Activated CD4-positive, alpha-beta memory T cell treated with anti-CD3 and anti-CD28 coated beads for 36 hours (primary cell): ENCODE results near the gene SIAH3. TPM values are rescaled to one million over a fixed set of nuclear protein-coding genes. Genes with fewer than 3 reads are reported as not detected.

Source experiments
- CTCF ChIA-PET: fragments of 350-600 bp; sonication (Branson Sonifier 250); formaldehyde crosslinking; loops from one replicate; lab custom pipeline; 2021; ENCODE audit warnings: antibody characterized with exemption, inconsistent platforms; lab: Charles Lee
- POLR2A ChIA-PET: fragments of 350-600 bp; sonication (Branson Sonifier 250); formaldehyde crosslinking; loops from one replicate; lab custom pipeline; 2021; ENCODE audit warnings: antibody characterized with exemption; lab: Charles Lee
- DNase-seq: peaks from one replicate; pipeline ENCODE4 v3.0.0-alpha.2; 2020
- H3K27ac Mint-ChIP-seq: one replicate; pipeline ENCODE4 v1.8.0; 2021; ENCODE audit warnings: mixed read lengths
- H3K27me3 Mint-ChIP-seq: one replicate; pipeline ENCODE4 v1.8.0; 2021; ENCODE audit warnings: mixed read lengths
- H3K36me3 Mint-ChIP-seq: one replicate; pipeline ENCODE4 v1.8.0; 2021; ENCODE audit warnings: mixed read lengths
- H3K4me1 Mint-ChIP-seq: one replicate; pipeline ENCODE4 v1.8.0; 2021; ENCODE audit warnings: low read depth, mixed read lengths
- H3K4me3 Mint-ChIP-seq: one replicate; pipeline ENCODE4 v1.8.0; 2021; ENCODE audit warnings: mild to moderate bottlenecking, mixed read lengths
- H3K9me3 Mint-ChIP-seq: one replicate; pipeline ENCODE4 v1.8.0; 2021; ENCODE audit warnings: mixed read lengths
- intact Hi-C: fragments of 100-400 bp; cut with micrococcal nuclease; formaldehyde crosslinking; loops from one replicate; pipeline ENCODE4 v1.15.1; 2023
- total RNA-seq, 2 experiments: library from RNA; stranded (reverse); gene quantifications; one replicate each; pipeline ENCODE4 v1.2.3, GENCODE V29; 2021

Gene SIAH3
- total RNA-seq, 2 experiments from 2014 or later = 0.05 to 0.07 TPM

GRCh38 chr13:45786293-45786920, 65.1 kb downstream of the SIAH3 start:
- ChIA-PET POLR2A (no interaction called here), CTCF (no interaction called here)
- DNase-seq = no peak
- H3K4me1 Mint-ChIP-seq = peaks cover 12% of the 10 kb centered on the region
- intact Hi-C loops = no loop called here
- peaks cover 3% of the 10 kb centered on the region for H3K27me3 Mint-ChIP-seq
- H3K4me3 Mint-ChIP-seq = no peak overlapping the region
- no peaks in the 10 kb centered on the region for H3K9me3 Mint-ChIP-seq
- no peaks in the 10 kb centered on the region for H3K36me3 Mint-ChIP-seq
- no peak overlapping the region for H3K27ac Mint-ChIP-seq

DNA sequence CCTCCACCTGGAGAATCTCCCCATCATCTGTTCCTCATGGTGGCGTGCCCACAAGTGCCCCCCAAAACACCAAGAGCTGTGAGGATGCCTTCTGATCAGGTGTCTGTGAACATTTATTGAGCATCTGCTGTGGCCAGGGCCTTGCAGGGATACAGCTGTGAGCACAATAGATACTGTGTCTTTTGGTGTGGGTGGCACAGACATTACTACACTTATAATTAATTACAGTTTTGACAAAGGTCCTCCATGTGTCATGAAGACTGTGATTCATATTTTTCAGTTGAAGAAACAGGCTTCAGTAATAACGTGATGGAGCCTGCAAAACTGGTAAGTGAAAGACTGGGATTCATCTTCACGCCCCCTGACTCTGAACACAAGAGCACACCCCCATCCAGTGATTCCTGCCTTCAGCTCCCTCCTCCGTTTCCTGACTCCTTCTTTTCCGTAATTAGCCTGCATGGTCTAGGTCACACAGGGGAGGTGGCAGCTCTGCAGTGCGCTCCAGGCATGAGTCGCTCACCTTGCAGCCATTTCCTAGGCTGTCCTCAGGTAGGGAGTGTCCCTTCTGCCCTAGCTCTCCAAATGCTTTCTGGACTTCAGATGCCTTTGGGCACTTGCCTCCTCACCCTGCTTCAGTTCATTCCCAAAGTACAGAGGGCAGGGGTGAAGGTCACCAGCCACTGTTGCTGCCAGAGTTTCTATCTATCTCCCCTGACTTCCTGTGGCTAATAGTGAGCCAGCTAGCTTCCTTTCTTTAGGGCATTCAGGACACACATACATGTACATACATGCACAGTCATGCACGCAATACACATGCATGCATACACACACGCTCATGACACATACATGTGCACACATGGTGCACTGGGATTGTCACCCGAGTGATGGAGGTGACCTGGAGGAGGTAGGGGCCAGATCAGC, 66.5 kb downstream of the SIAH3 start:
- H3K9me3 Mint-ChIP-seq = no peaks in the 10 kb centered on the region
- CTCF ChIA-PET = no interaction called here
- intact Hi-C loops = no loop called here
- H3K27ac Mint-ChIP-seq = no peak overlapping the region
- H3K36me3 Mint-ChIP-seq = no peaks in the 10 kb centered on the region
- POLR2A ChIA-PET = no interaction called here
- H3K4me3 Mint-ChIP-seq = no peak overlapping the region
- H3K27me3 Mint-ChIP-seq = peaks cover 3% of the 10 kb centered on the region
- H3K4me1 Mint-ChIP-seq = peaks cover 12% of the 10 kb centered on the region
- DNase-seq = no peak

DNA sequence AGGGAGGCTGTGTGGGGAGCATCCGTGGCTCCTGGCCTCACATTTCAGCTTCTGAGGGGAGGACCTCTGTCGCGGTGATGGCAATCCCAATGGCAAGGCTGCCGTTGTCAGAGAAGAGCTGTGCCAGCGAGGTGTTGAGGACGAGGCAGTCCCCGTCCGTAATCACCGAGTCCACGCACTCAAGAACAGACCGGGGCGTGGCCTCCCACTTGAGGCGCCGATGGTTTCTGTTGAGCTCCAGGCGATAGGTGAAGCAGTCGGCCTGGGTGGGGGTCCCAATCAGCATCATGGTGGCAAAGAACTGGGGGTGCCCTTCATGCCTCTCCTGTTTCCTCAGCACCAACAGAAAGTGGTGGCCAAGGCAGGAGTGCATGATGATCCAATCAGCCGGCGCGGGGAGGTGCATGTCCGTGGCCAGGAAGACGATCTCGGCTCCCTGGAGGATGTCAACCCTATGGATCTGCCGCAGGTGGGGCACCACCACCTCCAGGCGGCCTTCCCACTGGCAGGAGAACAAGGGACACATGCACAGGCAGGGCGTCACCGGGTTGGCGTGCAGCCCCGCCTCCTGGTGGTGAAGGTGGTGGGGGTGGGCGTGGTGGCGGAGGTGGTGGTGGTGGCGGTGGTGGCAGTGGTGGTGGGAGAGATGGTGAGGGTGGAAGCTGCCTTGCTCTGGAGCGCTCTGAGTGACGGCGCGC, 68.1 kb downstream of the SIAH3 start:
- no peak for DNase-seq
- peaks cover 12% of the 10 kb centered on the region for H3K4me1 Mint-ChIP-seq
- peaks cover 3% of the 10 kb centered on the region for H3K27me3 Mint-ChIP-seq
- H3K9me3 Mint-ChIP-seq = no peaks in the 10 kb centered on the region
- intact Hi-C loops = no loop called here
- H3K4me3 Mint-ChIP-seq = no peak overlapping the region
- H3K36me3 Mint-ChIP-seq = no peaks in the 10 kb centered on the region
- CTCF ChIA-PET = no interaction called here
- H3K27ac Mint-ChIP-seq = no peak overlapping the region
- POLR2A ChIA-PET = no interaction called here

DNA sequence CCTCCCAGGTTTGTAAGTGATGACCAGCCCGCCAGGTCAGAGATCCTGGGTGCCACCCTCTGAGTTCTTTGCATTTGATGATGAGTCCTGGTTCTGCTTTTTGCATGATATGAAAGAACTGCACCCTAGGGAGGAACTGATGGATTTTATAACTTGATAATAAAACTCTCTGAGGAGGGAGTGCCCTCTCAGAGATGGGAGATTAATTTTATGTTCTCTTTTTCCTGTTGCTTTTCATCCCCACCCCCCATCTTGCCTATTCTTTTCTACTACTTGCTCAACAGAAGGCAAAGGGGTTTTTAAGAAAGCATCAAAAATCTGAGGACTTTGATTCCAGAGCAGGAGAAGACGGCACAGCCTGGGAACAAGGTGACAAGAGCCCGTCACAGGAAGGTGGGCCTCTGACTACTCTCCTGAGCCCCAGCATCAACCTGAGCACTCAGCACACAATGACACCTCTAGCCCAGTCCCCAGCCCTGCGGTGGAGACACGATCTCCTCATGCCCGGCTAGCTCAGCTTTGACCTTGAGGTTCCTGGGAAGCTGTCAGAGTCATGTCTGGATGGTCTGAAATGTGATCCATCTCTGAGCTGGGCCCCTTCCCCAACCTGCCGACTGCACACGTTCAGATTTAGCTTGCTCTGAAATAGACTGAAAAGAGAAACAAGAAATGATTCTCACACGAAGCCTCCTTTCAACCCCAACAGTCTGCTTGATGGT, 69.1 kb downstream of the SIAH3 start:
- intact Hi-C loops = no loop called here
- no peaks in the 10 kb centered on the region for H3K9me3 Mint-ChIP-seq
- no peak for DNase-seq
- H3K27ac Mint-ChIP-seq = no peak overlapping the region
- H3K4me1 Mint-ChIP-seq = peaks cover 12% of the 10 kb centered on the region
- CTCF ChIA-PET = no interaction called here
- peaks cover 3% of the 10 kb centered on the region for H3K27me3 Mint-ChIP-seq
- no peak overlapping the region for H3K4me3 Mint-ChIP-seq
- POLR2A ChIA-PET = no interaction called here
- H3K36me3 Mint-ChIP-seq = no peaks in the 10 kb centered on the region

GRCh38 chr13:45781553-45782326, 69.8 kb downstream of the SIAH3 start:
- POLR2A ChIA-PET = no interaction called here
- Mint-ChIP-seq H3K36me3 (no peaks in the 10 kb centered on the region), H3K27me3 (peaks cover 3% of the 10 kb centered on the region), H3K4me3 (no peak overlapping the region), H3K4me1 (peaks cover 11% of the 10 kb centered on the region), H3K9me3 (no peaks in the 10 kb centered on the region), H3K27ac (no peak overlapping the region)
- DNase-seq = no peak
- CTCF ChIA-PET = no interaction called here
- intact Hi-C loops = no loop called here

DNA sequence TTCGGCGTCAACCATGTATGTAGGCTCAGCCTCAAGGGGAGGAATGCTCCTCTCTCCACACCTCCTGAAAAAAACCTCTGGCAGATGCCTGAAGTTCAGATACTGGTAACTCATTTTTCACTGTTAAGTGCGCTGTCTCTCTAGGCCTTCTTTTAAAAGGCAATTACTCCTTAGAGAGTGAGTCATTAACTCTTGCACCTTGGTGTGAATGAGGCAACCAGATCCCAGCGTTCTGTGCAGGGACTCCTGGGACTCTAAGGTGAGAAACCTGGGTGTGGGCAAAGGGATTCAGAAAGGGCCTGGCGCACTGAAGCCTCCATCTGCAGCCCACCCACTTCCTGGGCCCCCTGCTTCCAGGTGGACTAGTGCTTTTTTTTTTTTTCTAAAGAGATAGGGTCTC, 71.7 kb downstream of the SIAH3 start:
- H3K36me3 Mint-ChIP-seq = no peaks in the 10 kb centered on the region

GRCh38 chr13:45778882-45779281, 72.7 kb downstream of the SIAH3 start:
- Mint-ChIP-seq H3K4me1 (no peaks in the 10 kb centered on the region), H3K4me3 (no peak overlapping the region), H3K27me3 (no peaks in the 10 kb centered on the region), H3K9me3 (no peaks in the 10 kb centered on the region), H3K27ac (no peak overlapping the region), H3K36me3 (no peaks in the 10 kb centered on the region)
- DNase-seq = no peak
- intact Hi-C loops = no loop called here
- POLR2A ChIA-PET = no interaction called here
- CTCF ChIA-PET = interaction anchor here (0.6 to 1.3 kb wide), 2 partner anchors 15 to 267 kb away, joined by 3 read pairs; no protein-coding TSS in a partner anchor

More for the DNA sequence above, 71.7 kb downstream of the SIAH3 start:
- H3K27ac Mint-ChIP-seq = no peak overlapping the region
- no peaks in the 10 kb centered on the region for H3K4me1 Mint-ChIP-seq
- intact Hi-C loops = no loop called here
- peaks cover 3% of the 10 kb centered on the region for H3K27me3 Mint-ChIP-seq
- no peak for DNase-seq
- no peak overlapping the region for H3K4me3 Mint-ChIP-seq
- no peaks in the 10 kb centered on the region for H3K9me3 Mint-ChIP-seq
- POLR2A ChIA-PET = no interaction called here
- CTCF ChIA-PET = interaction anchor here (1.3 kb wide), 1 partner anchor 268 kb away, joined by 3 read pairs; no protein-coding TSS in a partner anchor

DNA sequence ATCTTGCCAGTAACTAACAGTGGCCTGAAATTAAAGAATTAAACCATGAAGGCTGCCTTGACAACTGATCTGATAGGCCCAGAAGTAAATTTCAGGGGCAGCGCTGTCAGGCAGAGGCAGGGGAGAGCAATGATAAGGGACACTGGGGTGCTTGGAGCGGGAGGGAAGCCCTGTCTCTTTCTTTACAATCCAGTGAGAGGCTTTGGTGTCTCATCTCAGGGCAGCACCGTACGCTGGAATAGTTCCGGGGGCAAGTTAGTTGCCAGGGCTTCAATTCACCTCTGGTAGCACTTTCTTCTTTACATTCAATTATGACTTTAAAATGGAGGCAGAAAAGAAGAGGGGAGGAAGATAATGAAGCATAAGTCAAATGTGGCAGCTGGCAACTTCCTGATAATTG, 74.8 kb downstream of the SIAH3 start:
- H3K27me3 Mint-ChIP-seq = no peaks in the 10 kb centered on the region
- no peaks in the 10 kb centered on the region for H3K4me1 Mint-ChIP-seq
- ChIA-PET POLR2A (no interaction called here), CTCF (no interaction called here)
- intact Hi-C loops = no loop called here
- H3K27ac Mint-ChIP-seq = no peak overlapping the region
- no peaks in the 10 kb centered on the region for H3K36me3 Mint-ChIP-seq
- no peaks in the 10 kb centered on the region for H3K9me3 Mint-ChIP-seq
- DNase-seq = no peak
- no peak overlapping the region for H3K4me3 Mint-ChIP-seq

DNA sequence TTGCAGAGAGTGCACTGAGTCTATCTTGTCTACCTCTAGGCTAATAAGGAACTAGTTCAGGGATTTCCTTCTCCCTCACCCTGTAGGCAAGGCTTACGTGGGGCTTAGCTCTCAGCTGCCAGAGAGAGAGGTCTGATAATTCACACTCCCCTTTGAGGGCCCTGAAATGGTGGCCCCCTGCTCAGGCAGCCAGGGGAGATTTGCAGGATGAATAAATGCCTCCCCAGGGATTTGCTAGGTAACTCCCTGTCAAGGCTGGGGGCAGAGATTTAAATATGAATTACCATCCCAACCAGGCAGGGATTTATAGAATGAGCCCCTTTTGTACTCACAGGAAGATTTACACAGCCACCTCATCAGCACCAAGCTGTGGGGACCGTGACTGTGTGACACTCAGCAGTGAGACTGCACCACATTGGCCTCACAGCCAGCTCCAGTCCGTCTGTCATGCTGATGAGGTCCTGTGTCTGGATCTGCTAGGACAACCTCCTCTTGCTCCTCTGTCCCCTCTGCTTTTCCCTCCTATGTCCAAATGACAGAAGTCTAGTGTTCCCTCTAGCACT, 76.1 kb downstream of the SIAH3 start:
- Mint-ChIP-seq H3K4me3 (no peak overlapping the region), H3K27me3 (no peaks in the 10 kb centered on the region), H3K27ac (no peak overlapping the region), H3K4me1 (no peaks in the 10 kb centered on the region), H3K9me3 (no peaks in the 10 kb centered on the region), H3K36me3 (no peaks in the 10 kb centered on the region)
- DNase-seq = no peak
- POLR2A ChIA-PET = no interaction called here
- intact Hi-C loops = no loop called here
- CTCF ChIA-PET = no interaction called here

DNA sequence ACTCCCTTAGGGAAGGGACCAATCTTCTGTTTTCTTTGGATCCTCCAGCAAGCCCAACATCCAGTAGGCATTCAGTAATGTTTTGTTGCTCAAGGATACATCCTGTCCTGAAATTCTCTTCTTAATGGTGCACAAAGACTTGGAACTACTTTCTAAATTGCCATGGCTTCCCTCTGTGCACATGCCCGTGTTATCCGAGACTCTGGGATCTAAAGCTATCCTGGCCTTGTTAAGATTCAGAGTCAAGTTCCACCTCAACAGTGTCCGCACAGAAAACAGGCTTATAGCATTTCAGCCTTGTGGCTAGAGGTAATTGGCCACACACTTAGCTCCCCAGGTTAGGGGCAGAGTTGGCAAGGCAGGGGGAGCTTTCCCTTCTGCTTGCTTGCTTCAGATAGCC, 77.6 kb downstream of the SIAH3 start:
- H3K9me3 Mint-ChIP-seq = no peaks in the 10 kb centered on the region
- no peaks in the 10 kb centered on the region for H3K36me3 Mint-ChIP-seq
- no peaks in the 10 kb centered on the region for H3K27me3 Mint-ChIP-seq
- DNase-seq = no peak
- no peak overlapping the region for H3K27ac Mint-ChIP-seq
- ChIA-PET CTCF (no interaction called here), POLR2A (no interaction called here)
- no peaks in the 10 kb centered on the region for H3K4me1 Mint-ChIP-seq
- H3K4me3 Mint-ChIP-seq = no peak overlapping the region
- intact Hi-C loops = no loop called here

- no peaks in the 10 kb centered on the region for H3K4me1 Mint-ChIP-seq
- POLR2A ChIA-PET = no interaction called here
- intact Hi-C loops = no loop called here
- CTCF ChIA-PET = no interaction called here
- H3K27me3 Mint-ChIP-seq = no peaks in the 10 kb centered on the region
- no peaks in the 10 kb centered on the region for H3K36me3 Mint-ChIP-seq
- no peaks in the 10 kb centered on the region for H3K9me3 Mint-ChIP-seq
- no peak for DNase-seq
- no peak overlapping the region for H3K27ac Mint-ChIP-seq
- no peak overlapping the region for H3K4me3 Mint-ChIP-seq
These were observed 78.3 kb downstream of the SIAH3 start for GRCh38 chr13:45773236-45773635.
